ENCODE measurements around the gene P3H3. TPM values are rescaled to one million over a fixed set of nuclear protein-coding genes. Genes with fewer than 3 reads are reported as not detected.

The P3H3 gene
- total and polyA plus RNA-seq, 2 donors (not counting 3 experiments of a cell fraction or from before 2014, with no cell fraction given): 75.9 to 76.5 TPM

- ChIA-PET POLR2A (interaction anchor here (1.1 kb wide), 1 partner anchor 59 kb away, joined by 4 read pairs; the partner anchor contains the start of gene PTMS), CTCF (interaction anchor here (0.6 to 12.0 kb wide), 23 partner anchors 10 to 271 kb away, joined by 3 to 148 read pairs (median 5); partner anchors contain the start of genes CD4, COPS7A, LAG3 and MLF2)
- H3K4me1 ChIP-seq (ENCODE audit: control insufficient read depth, extremely low read depth, insufficient read depth, low read length): peaks cover 23% of the 10 kb centered on the region
- no peaks in the 10 kb centered on the region for H3K36me3 ChIP-seq (ENCODE audit: control insufficient read depth in 2 of 2, extremely low read depth in 1 of 2, insufficient read depth in 2 of 2, low read length in 2 of 2)
- no peak overlapping the region for H2AFZ ChIP-seq (ENCODE audit: low read depth, low read length)
- H3K9me1 ChIP-seq (replicated peaks; ENCODE audit: control insufficient read depth, extremely low read depth, insufficient read depth, low read length): no peaks in the 10 kb centered on the region
- DNase-seq (ENCODE audit: low read depth, low spot score) (no peak), FAIRE-seq (no peak)
- no peak overlapping the region for H3K9ac ChIP-seq (replicated peaks; ENCODE audit: extremely low read depth, insufficient read depth, low read length)
- no peak overlapping the region for H3K4me2 ChIP-seq (ENCODE audit: insufficient read depth, low read length)
- no peak overlapping the region for H3K27ac ChIP-seq (ENCODE audit: insufficient read depth, low read depth, low read length)
- H3K9me3 ChIP-seq (replicated peaks; ENCODE audit: control insufficient read depth, insufficient read depth, low read length): no peaks in the 10 kb centered on the region
- intact Hi-C loops (cut with micrococcal nuclease): loop anchor here (1.0 kb wide), 5 partner anchors 46 to 208 kb away; partner anchors contain the start of gene MLF2
- no peak overlapping the region for H3K4me3 ChIP-seq (replicated peaks in 1 of 3; ENCODE audit: insufficient read depth in 1 of 3, low read depth in 1 of 3, low read length in 3 of 3)
- dilution Hi-C loops (cut with MboI; ENCODE audit: extremely low pct_ligation_motif_present, low sequenced_read_pairs): no loop called here
- peak; percentile 16 for TF ChIP-seq FOS (IDR thresholded peaks at IDR 0.05; ENCODE audit: borderline replicate concordance, insufficient read depth, low read length)
- no peak for TF ChIP-seq POLR2A (IDR thresholded peaks at IDR 0.05; ENCODE audit: low read depth, low read length)
- BruUV-seq (replicated peaks): no TSS peak
- peaks cover 17% of the 10 kb centered on the region for H3K79me2 ChIP-seq (ENCODE audit: control insufficient read depth, insufficient read depth, low read length)
- peaks cover 3% of the 10 kb centered on the region in 2 experiments for H3K27me3 ChIP-seq (ENCODE audit: control insufficient read depth in 2 of 2, insufficient read depth in 2 of 2, low read length in 2 of 2)
- H4K20me1 ChIP-seq (replicated peaks; ENCODE audit: control insufficient read depth, extremely low read depth, insufficient read depth, low read length): no peaks in the 10 kb centered on the region
These were observed 3.3 kb upstream of the P3H3 start for GRCh38 chr12:6824901-6825381.

DNA sequence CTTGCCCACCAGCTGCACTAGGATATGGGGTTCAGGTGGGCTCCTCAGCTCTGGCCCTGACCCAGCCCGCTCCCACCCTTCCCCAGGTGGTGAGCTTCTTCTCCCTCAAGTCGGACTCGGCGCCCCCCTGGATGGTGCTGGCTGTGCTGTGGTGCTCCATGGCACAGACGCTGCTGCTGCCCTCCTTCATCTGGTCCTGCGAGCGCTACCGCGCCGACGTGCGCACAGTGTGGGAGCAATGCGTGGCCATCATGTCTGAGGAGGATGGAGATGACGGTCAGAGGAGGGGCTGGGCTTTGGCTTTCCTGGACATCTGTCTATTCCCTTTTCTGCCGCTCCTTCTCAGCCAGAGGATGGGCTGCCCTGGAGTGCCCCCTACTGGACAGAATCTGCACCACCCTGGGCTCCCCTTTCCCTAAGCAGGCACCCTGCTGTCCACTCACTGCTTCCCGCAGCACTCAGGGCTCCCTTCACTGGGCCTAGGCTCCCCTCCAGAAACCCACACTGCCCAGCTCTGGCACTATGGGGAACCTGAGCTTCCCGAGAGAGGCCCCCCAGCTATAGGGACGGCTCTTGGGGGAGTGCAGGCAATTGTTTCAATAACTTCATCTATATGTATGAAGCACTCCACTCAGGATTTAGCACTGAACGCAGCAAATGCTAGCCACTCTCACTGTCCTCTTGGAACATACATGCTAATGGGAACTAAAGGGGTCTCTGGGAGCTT, 2.6 kb upstream of the P3H3 start:
- H3K27ac ChIP-seq (ENCODE audit: insufficient read depth, low read depth, low read length): no peak overlapping the region
- TF ChIP-seq JUN (IDR thresholded peaks at IDR 0.05; ENCODE audit: borderline replicate concordance, insufficient read depth, insufficient read length, low read depth) (no peak), EZH2 (IDR thresholded peaks at IDR 0.05; ENCODE audit: borderline replicate concordance, low read depth, low read length, severe bottlenecking) (no peak), POLR2AphosphoS5 (IDR thresholded peaks at IDR 0.05; ENCODE audit: insufficient read depth, low read depth, low read length) (peak; percentile 29), FOS (IDR thresholded peaks at IDR 0.05; ENCODE audit: borderline replicate concordance, insufficient read depth, low read length) (peak; percentile 2), MYC (IDR thresholded peaks at IDR 0.05; ENCODE audit: low read depth, low read length) (no peak), GATA2 (IDR thresholded peaks at IDR 0.05; ENCODE audit: insufficient read depth, insufficient read length, low read depth, low read length) (no peak)
- TF ChIP-seq, protein P1, sequence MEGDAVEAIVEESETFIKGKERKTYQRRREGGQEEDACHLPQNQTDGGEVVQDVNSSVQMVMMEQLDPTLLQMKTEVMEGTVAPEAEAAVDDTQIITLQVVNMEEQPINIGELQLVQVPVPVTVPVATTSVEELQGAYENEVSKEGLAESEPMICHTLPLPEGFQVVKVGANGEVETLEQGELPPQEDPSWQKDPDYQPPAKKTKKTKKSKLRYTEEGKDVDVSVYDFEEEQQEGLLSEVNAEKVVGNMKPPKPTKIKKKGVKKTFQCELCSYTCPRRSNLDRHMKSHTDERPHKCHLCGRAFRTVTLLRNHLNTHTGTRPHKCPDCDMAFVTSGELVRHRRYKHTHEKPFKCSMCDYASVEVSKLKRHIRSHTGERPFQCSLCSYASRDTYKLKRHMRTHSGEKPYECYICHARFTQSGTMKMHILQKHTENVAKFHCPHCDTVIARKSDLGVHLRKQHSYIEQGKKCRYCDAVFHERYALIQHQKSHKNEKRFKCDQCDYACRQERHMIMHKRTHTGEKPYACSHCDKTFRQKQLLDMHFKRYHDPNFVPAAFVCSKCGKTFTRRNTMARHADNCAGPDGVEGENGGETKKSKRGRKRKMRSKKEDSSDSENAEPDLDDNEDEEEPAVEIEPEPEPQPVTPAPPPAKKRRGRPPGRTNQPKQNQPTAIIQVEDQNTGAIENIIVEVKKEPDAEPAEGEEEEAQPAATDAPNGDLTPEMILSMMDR (IDR thresholded peaks at IDR 0.05; ENCODE audit: extremely low read depth in 1 of 2, insufficient read depth in 1 of 2, low read depth in 1 of 2, low read length in 2 of 2): peak; percentile 95
- TF ChIP-seq, protein P2, sequence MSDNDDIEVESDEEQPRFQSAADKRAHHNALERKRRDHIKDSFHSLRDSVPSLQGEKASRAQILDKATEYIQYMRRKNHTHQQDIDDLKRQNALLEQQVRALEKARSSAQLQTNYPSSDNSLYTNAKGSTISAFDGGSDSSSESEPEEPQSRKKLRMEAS (IDR thresholded peaks at IDR 0.05; ENCODE audit: insufficient read depth, insufficient read length): no peak
- H3K27me3 ChIP-seq (ENCODE audit: control insufficient read depth in 2 of 2, insufficient read depth in 2 of 2, low read length in 2 of 2): peaks cover 3% of the 10 kb centered on the region in 2 experiments
- peak overlapping the region; percentile 15 for H2AFZ ChIP-seq (ENCODE audit: low read depth, low read length)
- peak; percentile 96 for FAIRE-seq
- H3K79me2 ChIP-seq (ENCODE audit: control insufficient read depth, insufficient read depth, low read length): peaks cover 23% of the 10 kb centered on the region
- H3K36me3 ChIP-seq (ENCODE audit: control insufficient read depth in 2 of 2, extremely low read depth in 1 of 2, insufficient read depth in 2 of 2, low read length in 2 of 2): peaks cover 0 to 2% of the 10 kb centered on the region in 2 experiments
- dilution Hi-C loops (cut with MboI; ENCODE audit: extremely low pct_ligation_motif_present, low sequenced_read_pairs) (no loop called here), intact Hi-C loops (cut with micrococcal nuclease) (loop anchor here (1.0 kb wide), 5 partner anchors 46 to 208 kb away; partner anchors contain the start of gene MLF2)
- DNase-seq (ENCODE audit: low read depth, low spot score): peak; percentile 87
- H3K9me1 ChIP-seq (replicated peaks; ENCODE audit: control insufficient read depth, extremely low read depth, insufficient read depth, low read length): no peaks in the 10 kb centered on the region
- H4K20me1 ChIP-seq (replicated peaks; ENCODE audit: control insufficient read depth, extremely low read depth, insufficient read depth, low read length): no peaks in the 10 kb centered on the region
- H3K4me1 ChIP-seq (ENCODE audit: control insufficient read depth, extremely low read depth, insufficient read depth, low read length): peaks cover 23% of the 10 kb centered on the region
- H3K4me3 ChIP-seq (replicated peaks in 1 of 3; ENCODE audit: insufficient read depth in 1 of 3, low read depth in 1 of 3, low read length in 3 of 3): no peak overlapping the region
- no TSS peak for BruUV-seq (replicated peaks)
- H3K4me2 ChIP-seq (ENCODE audit: insufficient read depth, low read length): no peak overlapping the region
- ChIA-PET POLR2A (interaction anchor here (1.1 kb wide), 1 partner anchor 59 kb away, joined by 4 read pairs; the partner anchor contains the start of gene PTMS), CTCF (interaction anchor here (0.6 to 12.0 kb wide), 24 partner anchors 9 to 272 kb away, joined by 3 to 148 read pairs (median 5); partner anchors contain the start of genes CD4, COPS7A, LAG3 and MLF2)
- no peak overlapping the region for H3K9ac ChIP-seq (replicated peaks; ENCODE audit: extremely low read depth, insufficient read depth, low read length)
- no peaks in the 10 kb centered on the region for H3K9me3 ChIP-seq (replicated peaks; ENCODE audit: control insufficient read depth, insufficient read depth, low read length)

All from endothelial cell of umbilical vein (primary cell).